ENCODE results near the gene EVX1. TPM values are rescaled to one million over a fixed set of nuclear protein-coding genes. Genes with fewer than 3 reads are reported as not detected.

The EVX1 gene
- total RNA-seq, 1 donor from 2014 or later, result 0.41 TPM

GRCh38 chr7:27203964-27204594, 38.5 kb upstream of the EVX1 start:
- Mint-ChIP-seq H3K27me3 (peaks cover 95% of the 10 kb centered on the region), H3K36me3 (no peaks in the 10 kb centered on the region), H3K9me3 (no peaks in the 10 kb centered on the region), H3K4me1 (ENCODE audit: unreplicated experiment) (peaks cover 12% of the 10 kb centered on the region), H3K27ac (peak overlapping the region; percentile 29), H3K4me3 (peak overlapping the region; percentile 35)
- DNase-seq (ENCODE audit: extremely low spot score, unreplicated experiment), result no peak
- TF ChIP-seq, protein P1, sequence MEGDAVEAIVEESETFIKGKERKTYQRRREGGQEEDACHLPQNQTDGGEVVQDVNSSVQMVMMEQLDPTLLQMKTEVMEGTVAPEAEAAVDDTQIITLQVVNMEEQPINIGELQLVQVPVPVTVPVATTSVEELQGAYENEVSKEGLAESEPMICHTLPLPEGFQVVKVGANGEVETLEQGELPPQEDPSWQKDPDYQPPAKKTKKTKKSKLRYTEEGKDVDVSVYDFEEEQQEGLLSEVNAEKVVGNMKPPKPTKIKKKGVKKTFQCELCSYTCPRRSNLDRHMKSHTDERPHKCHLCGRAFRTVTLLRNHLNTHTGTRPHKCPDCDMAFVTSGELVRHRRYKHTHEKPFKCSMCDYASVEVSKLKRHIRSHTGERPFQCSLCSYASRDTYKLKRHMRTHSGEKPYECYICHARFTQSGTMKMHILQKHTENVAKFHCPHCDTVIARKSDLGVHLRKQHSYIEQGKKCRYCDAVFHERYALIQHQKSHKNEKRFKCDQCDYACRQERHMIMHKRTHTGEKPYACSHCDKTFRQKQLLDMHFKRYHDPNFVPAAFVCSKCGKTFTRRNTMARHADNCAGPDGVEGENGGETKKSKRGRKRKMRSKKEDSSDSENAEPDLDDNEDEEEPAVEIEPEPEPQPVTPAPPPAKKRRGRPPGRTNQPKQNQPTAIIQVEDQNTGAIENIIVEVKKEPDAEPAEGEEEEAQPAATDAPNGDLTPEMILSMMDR (conservative IDR thresholded peaks at IDR 0.05), result no peak

DNA sequence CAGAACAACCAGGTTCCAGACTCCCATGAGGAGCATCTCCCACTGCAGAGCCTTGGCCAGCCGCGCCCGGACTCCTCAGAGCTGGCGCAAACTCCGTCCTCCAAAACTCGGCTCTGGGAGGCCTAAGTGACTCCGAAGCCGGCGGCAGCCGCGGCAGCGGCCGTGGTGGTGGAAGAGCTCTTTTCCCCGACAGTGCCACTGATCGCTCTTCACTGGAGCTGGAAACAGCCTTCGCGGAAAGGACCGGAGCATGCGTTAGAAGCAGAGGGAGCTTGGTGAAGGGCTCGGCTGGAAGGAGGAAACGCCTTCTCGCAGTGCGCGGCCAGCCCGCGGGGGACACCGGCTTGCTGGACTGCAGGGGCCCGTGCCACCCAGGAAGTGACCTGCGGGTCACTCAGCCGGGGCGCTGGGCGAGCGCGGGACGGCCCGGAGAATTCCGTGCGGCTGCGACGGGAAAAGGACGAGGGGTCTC, 37.7 kb upstream of the EVX1 start:
- TF ChIP-seq, protein P1 (conservative IDR thresholded peaks at IDR 0.05), result no peak
- peak; percentile 71 for DNase-seq (ENCODE audit: extremely low spot score, unreplicated experiment)
- no peaks in the 10 kb centered on the region for H3K36me3 Mint-ChIP-seq
- peak overlapping the region; percentile 67 for H3K4me3 Mint-ChIP-seq
- peaks cover 99% of the 10 kb centered on the region for H3K27me3 Mint-ChIP-seq
- no peaks in the 10 kb centered on the region for H3K9me3 Mint-ChIP-seq
- H3K27ac Mint-ChIP-seq, result no peak overlapping the region
- peaks cover 12% of the 10 kb centered on the region for H3K4me1 Mint-ChIP-seq (ENCODE audit: unreplicated experiment)

DNA sequence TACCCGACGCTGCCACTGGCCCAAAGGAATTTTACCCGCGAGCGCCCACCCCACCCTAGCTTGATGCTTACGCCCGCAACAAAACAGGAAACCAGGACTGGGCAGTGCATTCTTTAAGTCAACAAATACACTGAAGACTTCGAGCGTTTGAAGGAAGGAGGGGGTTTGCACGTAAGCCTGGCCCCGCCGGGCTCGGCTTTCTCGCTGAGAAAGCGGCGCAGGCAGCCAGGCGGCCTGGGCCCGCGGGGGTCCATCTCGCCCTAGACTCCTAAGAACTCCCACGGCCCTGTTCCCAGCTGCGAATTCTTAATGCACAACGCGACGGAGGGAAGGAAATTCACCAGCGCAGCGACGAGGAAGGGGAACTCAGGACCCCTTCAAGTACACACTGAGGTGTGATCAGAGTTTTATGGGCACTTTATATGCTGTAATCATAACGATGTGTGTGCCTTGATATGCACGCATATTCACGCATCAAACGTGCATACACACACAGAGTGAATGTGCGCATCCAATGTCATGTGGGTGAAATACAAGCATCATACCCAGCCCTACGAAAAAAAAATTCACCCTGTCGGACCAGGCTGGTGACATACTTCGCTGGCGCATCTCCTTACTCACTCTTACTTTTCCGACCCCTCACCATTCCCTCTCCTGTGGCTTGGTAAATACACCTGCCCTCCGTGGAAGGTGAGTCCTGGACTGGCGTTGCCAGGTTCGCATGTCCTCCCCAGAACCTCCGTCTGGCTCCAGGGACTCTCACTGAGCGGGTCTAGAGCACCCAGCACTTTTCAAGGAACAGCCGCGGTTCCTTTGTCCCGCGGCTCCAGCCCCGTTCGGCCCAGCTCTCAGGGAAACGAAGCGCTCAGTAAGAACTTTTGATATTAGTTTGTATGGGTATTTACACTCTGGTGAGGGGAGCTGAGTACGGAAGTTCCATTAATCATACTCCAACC, 37.0 kb upstream of the EVX1 start:
- Mint-ChIP-seq H3K27ac (no peak overlapping the region), H3K36me3 (no peaks in the 10 kb centered on the region), H3K4me1 (ENCODE audit: unreplicated experiment) (peaks cover 14% of the 10 kb centered on the region), H3K27me3 (peaks cover 100% of the 10 kb centered on the region), H3K9me3 (no peaks in the 10 kb centered on the region), H3K4me3 (peak overlapping the region; percentile 69)
- TF ChIP-seq, protein P1 (conservative IDR thresholded peaks at IDR 0.05), result no peak
- DNase-seq (ENCODE audit: extremely low spot score, unreplicated experiment), result peak; percentile 53

DNA sequence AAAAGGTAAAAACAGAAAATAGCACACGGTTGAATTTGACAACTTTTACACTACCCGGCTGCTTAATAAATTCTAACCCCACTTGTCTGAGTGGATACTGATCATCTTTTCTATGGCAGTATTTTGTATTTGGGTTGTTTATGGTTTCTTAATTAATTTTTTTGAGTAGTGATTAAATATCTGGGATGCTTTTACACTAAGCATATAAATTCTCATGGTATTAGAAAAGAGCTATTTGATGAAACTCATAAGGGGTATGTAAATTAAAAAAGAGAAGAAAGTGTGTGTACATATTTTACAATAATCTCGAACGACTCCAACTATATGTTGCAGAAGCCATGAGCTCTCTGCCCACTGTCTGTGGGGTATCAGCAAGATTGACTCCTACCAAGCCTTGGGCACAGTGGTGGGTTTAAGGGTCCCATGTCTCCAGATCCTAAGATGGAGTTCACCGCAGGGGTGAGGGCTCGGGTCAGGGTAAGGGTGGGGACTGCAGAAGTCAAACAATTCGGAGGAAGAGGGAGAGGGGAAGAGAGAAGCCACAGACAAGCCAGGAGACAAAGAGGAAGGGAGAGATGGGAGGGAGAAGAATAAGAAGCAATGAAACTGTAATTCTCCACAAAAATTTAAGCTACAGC, 35.1 kb upstream of the EVX1 start:
- H3K36me3 Mint-ChIP-seq, result no peaks in the 10 kb centered on the region
- no peaks in the 10 kb centered on the region for H3K9me3 Mint-ChIP-seq
- peaks cover 10% of the 10 kb centered on the region for H3K4me1 Mint-ChIP-seq (ENCODE audit: unreplicated experiment)
- no peak overlapping the region for H3K27ac Mint-ChIP-seq
- no peak overlapping the region for H3K4me3 Mint-ChIP-seq
- no peak for DNase-seq (ENCODE audit: extremely low spot score, unreplicated experiment)
- TF ChIP-seq, protein P1 (conservative IDR thresholded peaks at IDR 0.05), result no peak
- H3K27me3 Mint-ChIP-seq, result peaks cover 100% of the 10 kb centered on the region

DNA sequence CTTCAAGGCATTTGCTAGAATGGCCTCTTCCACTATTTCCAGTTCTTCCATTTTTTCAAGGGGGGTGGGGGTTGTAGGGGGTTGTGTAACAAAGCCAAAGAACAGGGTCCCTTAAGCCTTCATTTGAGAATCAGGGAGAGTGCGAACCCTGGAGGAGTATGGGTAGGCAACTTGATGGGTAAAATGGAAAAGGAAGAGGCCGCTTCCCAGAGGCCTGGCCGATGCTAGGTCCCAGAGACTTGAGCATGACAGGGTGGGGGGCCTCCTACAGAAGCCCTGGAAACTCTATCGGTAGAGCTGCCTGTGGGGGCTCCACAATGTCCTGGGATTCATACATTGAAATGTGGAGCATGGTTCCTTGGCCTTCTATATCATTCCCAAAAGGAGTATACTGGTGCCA, 33.6 kb upstream of the EVX1 start:
- H3K27ac Mint-ChIP-seq, result no peak overlapping the region
- TF ChIP-seq, protein P1 (conservative IDR thresholded peaks at IDR 0.05), result no peak
- H3K4me1 Mint-ChIP-seq (ENCODE audit: unreplicated experiment), result peaks cover 10% of the 10 kb centered on the region
- peaks cover 99% of the 10 kb centered on the region for H3K27me3 Mint-ChIP-seq
- H3K36me3 Mint-ChIP-seq, result no peaks in the 10 kb centered on the region
- no peak overlapping the region for H3K4me3 Mint-ChIP-seq
- no peaks in the 10 kb centered on the region for H3K9me3 Mint-ChIP-seq
- DNase-seq (ENCODE audit: extremely low spot score, unreplicated experiment), result no peak
